GM12878 (cell line): ENCODE results near the gene P4HA1. TPM values are rescaled to one million over a fixed set of nuclear protein-coding genes. Genes with fewer than 3 reads are reported as not detected.

Source experiments
- ATAC-seq: fragments of 200-7000 bp; cut with Tn5 transposase; 3 replicates; pipeline ENCODE4 v1.9.1; 2020; ENCODE audit warnings: mild to moderate bottlenecking, moderate library complexity
- BruUV-seq: library from RNA; stranded (reverse); fragments of 400-500 nt; replicated peaks from 2 replicates; lab custom pipeline; 2021; lab: Mats Ljungman, UMichigan
- CTCF ChIA-PET: fragments of 300-600 bp; sonication (Branson Sonifier 250); formaldehyde crosslinking; extraction: SDS; loops from one replicate; lab custom pipeline; 2021; ENCODE audit warnings: inconsistent platforms; lab: Yijun Ruan, JAX
- POLR2A ChIA-PET: fragments of 350-600 bp; formaldehyde crosslinking; extraction: SDS; loops from one replicate; lab custom pipeline; 2021; ENCODE audit warnings: inconsistent platforms; lab: Charles Lee
- RAD21 ChIA-PET: fragments of 300-600 bp; sonication (Branson Sonifier 250); formaldehyde crosslinking; loops from one replicate; lab custom pipeline; 2023; ENCODE audit warnings: antibody characterized with exemption; ENCODE audit not compliant: unreplicated experiment; lab: Charles Lee
- SMC1A ChIA-PET: fragments of 300-600 bp; sonication (Branson Sonifier 250); formaldehyde crosslinking; loops from one replicate; lab custom pipeline; 2023; ENCODE audit not compliant: unreplicated experiment, uncharacterized antibody; lab: Charles Lee
- DNase-seq: peaks from one replicate; pipeline ENCODE4 v3.0.0-alpha.2; 2011; ENCODE audit warnings: low read depth, low spot score
- FAIRE-seq: peaks from 3 replicates; lab custom pipeline; 2011; peaks lifted over from hg19 to GRCh38; lab: Jason Lieb, UNC
- H2AFZ ChIP-seq: 2 replicates; pipeline ENCODE4 v1.6.0; 2011; ENCODE audit warnings: low read depth, low read length, control low read depth; ENCODE audit not compliant: control insufficient read depth
- H3K27ac ChIP-seq: 2 replicates; pipeline ENCODE4 v1.5.1; 2011; ENCODE audit warnings: control low read depth; ENCODE audit not compliant: control insufficient read depth, insufficient read depth
- H3K27me3 ChIP-seq, 2 experiments: replicated peaks in 1 of 2; 2 replicates each; pipeline versions ENCODE4 v1.6.0 to v1.6.1; 2011; ENCODE audit warnings: low read length in 1 of 2; ENCODE audit not compliant: control insufficient read depth in 2 of 2, insufficient read depth in 2 of 2
- H3K36me3 ChIP-seq, 2 experiments: 2 replicates each; pipeline ENCODE4 v1.5.1; 2011; ENCODE audit warnings: low read length in 1 of 2; ENCODE audit not compliant: control insufficient read depth in 2 of 2, insufficient read depth in 2 of 2
- H3K4me1 ChIP-seq: 2 replicates; pipeline ENCODE4 v1.6.1; 2011; ENCODE audit warnings: mild to moderate bottlenecking, low read length, moderate library complexity, mixed read lengths; ENCODE audit not compliant: control insufficient read depth, insufficient read depth
- H3K4me2 ChIP-seq: 2 replicates; pipeline ENCODE4 v1.6.0; 2011; ENCODE audit warnings: control low read depth; ENCODE audit not compliant: control insufficient read depth, insufficient read depth
- H3K4me3 ChIP-seq: fragments of 200-600 bp; sonication (generic); 2 replicates; pipeline ENCODE4 v1.5.1; 2016
- H3K79me2 ChIP-seq: 2 replicates; pipeline ENCODE4 v1.6.0; 2011; ENCODE audit warnings: low read length; ENCODE audit not compliant: control insufficient read depth, insufficient read depth
- H3K9ac ChIP-seq: 2 replicates; pipeline ENCODE4 v1.8.0; 2011; ENCODE audit warnings: low read length, control low read depth, mixed read lengths; ENCODE audit not compliant: control insufficient read depth, insufficient read depth
- H3K9me3 ChIP-seq: replicated peaks from 3 replicates; pipeline ENCODE4 v1.5.1; 2011; ENCODE audit warnings: mild to moderate bottlenecking, low read length; ENCODE audit not compliant: control insufficient read depth, insufficient read depth
- H4K20me1 ChIP-seq: 2 replicates; pipeline ENCODE4 v1.6.0; 2011; ENCODE audit not compliant: control insufficient read depth, insufficient read depth
- CREM ChIP-seq: IDR thresholded peaks from 2 replicates; pipeline ENCODE4 v1.6.1; 2014; ENCODE audit warnings: antibody characterized with exemption, low read depth
- FOS ChIP-seq: IDR thresholded peaks from 3 replicates; pipeline ENCODE4 v1.6.1; 2011; ENCODE audit warnings: borderline replicate concordance; ENCODE audit not compliant: insufficient read length; ENCODE audit errors: extremely low read depth
- HSF1 ChIP-seq: fragments of 150-350 bp; IDR thresholded peaks from 2 replicates; pipeline ENCODE4 v1.6.1; 2014; ENCODE audit warnings: mild to moderate bottlenecking, low read depth, low read length
- IRF4 ChIP-seq: IDR thresholded peaks from 2 replicates; pipeline ENCODE4 v1.6.1; 2011; ENCODE audit warnings: low read depth, low read length
- IRF5 ChIP-seq: fragments of 450-650 bp; IDR thresholded peaks from 2 replicates; pipeline ENCODE4 v1.6.1; 2017; ENCODE audit warnings: borderline replicate concordance
- LARP7 ChIP-seq: fragments of 450-650 bp; IDR thresholded peaks from 2 replicates; pipeline ENCODE4 v1.6.1; 2017; ENCODE audit warnings: mild to moderate bottlenecking
- MTA2 ChIP-seq: fragments of 450-650 bp; IDR thresholded peaks from 2 replicates; pipeline ENCODE4 v1.6.1; 2016; ENCODE audit warnings: low read depth, mild to moderate bottlenecking, moderate library complexity
- PAX8 ChIP-seq: fragments of 450-650 bp; IDR thresholded peaks from 2 replicates; pipeline ENCODE4 v1.6.1; 2017; ENCODE audit warnings: mild to moderate bottlenecking, moderate library complexity
- ZBTB11 ChIP-seq: fragments of 450-650 bp; formaldehyde crosslinking; IDR thresholded peaks from 2 replicates; pipeline ENCODE4 v1.5.0; 2022; ENCODE audit warnings: mild to moderate bottlenecking, missing genetic modification characterization
- ZNF592 ChIP-seq: fragments of 450-650 bp; IDR thresholded peaks from 2 replicates; pipeline ENCODE4 v1.6.1; 2017; ENCODE audit warnings: mild to moderate bottlenecking, moderate library complexity
- WGBS: methylation state at CpG from one replicate; pipeline ENCODE4 v1.1.6; 2016; ENCODE audit warnings: low lambda C conversion rate; ENCODE audit not compliant: insufficient replicate concordance, insufficient coverage; ENCODE audit errors: missing lambda C conversion rate; 5-methylcytosine and 5-hydroxymethylcytosine counted together
- in situ Hi-C: fragments of 300-500 bp; cut with MboI; formaldehyde crosslinking; loops from 9 replicates; pipeline ENCODE4 v1.14.3; 2018; ENCODE audit warnings: mixed read lengths
- intact Hi-C: fragments of 100-400 bp; cut with micrococcal nuclease; formaldehyde crosslinking; loops from one replicate; pipeline ENCODE4 v1.14.2; 2022; ENCODE audit not compliant: unreplicated experiment
- polyA plus RNA-seq, 11 experiments: library from polyadenylated mRNA; depleted of rRNA in 4 of 11; unstranded in 6 of 11; stranded (reverse) in 5 of 11; fragments of >200 nt; fragmentation: Nextera tagmentation in 4 of 11; fragmentation: Illumina TruSeq in 1 of 11; extraction: Ambion mirVana in 4 of 11; extraction: Trizol in 1 of 11; gene quantifications; 1 replicate in 1 of 11; 2 replicates in 10 of 11; pipeline versions ENCODE4 v1.2.1 to v1.2.3, GENCODE V29; 2011 to 2016; ENCODE audit warnings: inconsistent platforms in 2 of 11, missing spikeins in 2 of 11, low read depth in 1 of 11
- total RNA-seq, 4 experiments: library from RNA; depleted of rRNA in 3 of 4; stranded (reverse); fragments of >200 nt in 3 of 4; fragmentation: Illumina TruSeq in 1 of 4; extraction: Trizol in 1 of 4; gene quantifications; 2 replicates each; pipeline versions ENCODE4 v1.2.1 to v1.2.3, GENCODE V29; 2013 to 2021

The P4HA1 gene
- total and polyA plus RNA-seq, 10 of the 15 experiments (the other 5 are each of a cell fraction or from before 2014, with no cell fraction given) = 15.0 to 160 (median 24.1) TPM

GRCh38 chr10:73019100-73019499 is 77.6 kb downstream of the P4HA1 start:
- no peak overlapping the region for H3K4me2 ChIP-seq
- H3K4me1 ChIP-seq = no peaks in the 10 kb centered on the region
- SMC1A ChIA-PET = interaction anchor here (0.8 to 1.3 kb wide), 2 partner anchors 45 to 99 kb away, joined by 3 to 5 read pairs; no protein-coding TSS in a partner anchor
- TF ChIP-seq IRF5 = no peak
- TF ChIP-seq LARP7 = no peak
- no peak for TF ChIP-seq IRF4
- no peak for TF ChIP-seq CREM
- TF ChIP-seq MTA2 = no peak
- TF ChIP-seq PAX8 = no peak
- no peak for TF ChIP-seq ZNF592
- no peak for TF ChIP-seq FOS
- no peak for TF ChIP-seq ZBTB11
- no peak for TF ChIP-seq HSF1
- H3K27me3 ChIP-seq = no peaks in the 10 kb centered on the region
- POLR2A ChIA-PET = no interaction called here
- no peaks in the 10 kb centered on the region for H4K20me1 ChIP-seq
- in situ Hi-C loops = no loop called here
- DNase-seq = no peak
- RAD21 ChIA-PET = no interaction called here
- H3K79me2 ChIP-seq = no peaks in the 10 kb centered on the region; the same call in none of the 2 replicates
- 90% methylated on average over 1 of the region's 1 CpG for WGBS
- FAIRE-seq = no peak
- peaks cover 15 to 26% of the 10 kb centered on the region in 2 experiments for H3K36me3 ChIP-seq
- no peaks in the 10 kb centered on the region for H3K9me3 ChIP-seq
- intact Hi-C loops = no loop called here
- H3K9ac ChIP-seq = no peak overlapping the region
- CTCF ChIA-PET = no interaction called here
- BruUV-seq = no TSS peak
- no peak overlapping the region for H3K27ac ChIP-seq
- no peak overlapping the region for H2AFZ ChIP-seq
- H3K4me3 ChIP-seq = no peak overlapping the region
- ATAC-seq = no peak
